ENCODE data around the gene NCKAP5L. TPM values are rescaled to one million over a fixed set of nuclear protein-coding genes. Genes with fewer than 3 reads are reported as not detected.

Gene NCKAP5L, protein sequence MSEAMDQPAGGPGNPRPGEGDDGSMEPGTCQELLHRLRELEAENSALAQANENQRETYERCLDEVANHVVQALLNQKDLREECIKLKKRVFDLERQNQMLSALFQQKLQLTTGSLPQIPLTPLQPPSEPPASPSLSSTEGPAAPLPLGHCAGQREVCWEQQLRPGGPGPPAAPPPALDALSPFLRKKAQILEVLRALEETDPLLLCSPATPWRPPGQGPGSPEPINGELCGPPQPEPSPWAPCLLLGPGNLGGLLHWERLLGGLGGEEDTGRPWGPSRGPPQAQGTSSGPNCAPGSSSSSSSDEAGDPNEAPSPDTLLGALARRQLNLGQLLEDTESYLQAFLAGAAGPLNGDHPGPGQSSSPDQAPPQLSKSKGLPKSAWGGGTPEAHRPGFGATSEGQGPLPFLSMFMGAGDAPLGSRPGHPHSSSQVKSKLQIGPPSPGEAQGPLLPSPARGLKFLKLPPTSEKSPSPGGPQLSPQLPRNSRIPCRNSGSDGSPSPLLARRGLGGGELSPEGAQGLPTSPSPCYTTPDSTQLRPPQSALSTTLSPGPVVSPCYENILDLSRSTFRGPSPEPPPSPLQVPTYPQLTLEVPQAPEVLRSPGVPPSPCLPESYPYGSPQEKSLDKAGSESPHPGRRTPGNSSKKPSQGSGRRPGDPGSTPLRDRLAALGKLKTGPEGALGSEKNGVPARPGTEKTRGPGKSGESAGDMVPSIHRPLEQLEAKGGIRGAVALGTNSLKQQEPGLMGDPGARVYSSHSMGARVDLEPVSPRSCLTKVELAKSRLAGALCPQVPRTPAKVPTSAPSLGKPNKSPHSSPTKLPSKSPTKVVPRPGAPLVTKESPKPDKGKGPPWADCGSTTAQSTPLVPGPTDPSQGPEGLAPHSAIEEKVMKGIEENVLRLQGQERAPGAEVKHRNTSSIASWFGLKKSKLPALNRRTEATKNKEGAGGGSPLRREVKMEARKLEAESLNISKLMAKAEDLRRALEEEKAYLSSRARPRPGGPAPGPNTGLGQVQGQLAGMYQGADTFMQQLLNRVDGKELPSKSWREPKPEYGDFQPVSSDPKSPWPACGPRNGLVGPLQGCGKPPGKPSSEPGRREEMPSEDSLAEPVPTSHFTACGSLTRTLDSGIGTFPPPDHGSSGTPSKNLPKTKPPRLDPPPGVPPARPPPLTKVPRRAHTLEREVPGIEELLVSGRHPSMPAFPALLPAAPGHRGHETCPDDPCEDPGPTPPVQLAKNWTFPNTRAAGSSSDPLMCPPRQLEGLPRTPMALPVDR (N-terminal part only)
- total RNA-seq: 1 to 10 TPM; 7.1 to 7.9 TPM

DNA sequence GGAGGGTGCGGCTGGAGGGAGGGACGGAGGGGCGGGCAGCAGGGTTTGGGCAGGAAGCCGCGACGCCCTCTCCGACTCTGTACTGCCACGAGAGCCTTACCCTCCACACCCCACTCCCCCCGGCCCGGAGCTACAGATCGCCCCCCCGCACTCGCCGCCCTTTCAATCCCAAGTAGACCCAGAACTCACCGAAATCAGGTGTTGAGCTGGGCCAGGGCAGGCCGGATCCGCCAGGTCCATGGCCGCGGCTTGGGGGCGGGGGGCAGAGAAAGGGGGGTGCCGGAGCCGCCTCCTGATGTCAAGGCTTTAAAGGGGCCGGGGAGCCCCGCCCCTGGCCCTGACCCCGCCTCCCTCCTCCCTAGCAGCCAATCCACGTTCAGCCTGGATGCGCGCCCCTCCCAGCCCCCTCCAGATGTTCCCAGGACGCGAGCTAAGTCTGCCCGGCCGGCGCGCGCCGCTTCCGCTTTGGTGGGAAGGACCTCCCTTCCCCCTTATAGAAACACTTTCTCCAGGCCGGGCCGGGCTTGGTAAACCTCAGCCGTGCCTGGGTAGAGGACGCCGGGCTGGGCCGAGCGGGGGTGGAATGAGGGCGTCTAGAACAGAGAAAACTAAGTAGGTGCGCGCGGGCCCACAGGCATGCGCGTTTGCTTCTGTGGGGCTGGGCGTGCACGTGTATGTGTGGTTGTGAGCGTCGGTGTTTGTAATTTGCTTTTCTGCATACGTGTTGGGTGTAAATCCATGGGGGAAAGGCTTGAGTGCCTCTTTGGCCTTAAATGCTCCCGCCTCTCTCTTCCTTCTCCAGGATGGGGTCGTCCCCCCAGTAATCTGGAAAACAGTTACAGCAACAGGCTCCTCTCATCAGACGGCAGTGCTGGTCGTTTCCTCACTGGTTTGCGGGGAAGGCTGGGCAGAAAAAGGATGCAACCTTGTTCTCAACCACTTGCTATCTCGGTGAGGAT, at the start of gene NCKAP5L:
Gene NCKAP5L (minus strand): TSS at position 281 of the 959 bp plus-strand sequence. CDS start 24,369 bp downstream, outside the sequence.

DNA sequence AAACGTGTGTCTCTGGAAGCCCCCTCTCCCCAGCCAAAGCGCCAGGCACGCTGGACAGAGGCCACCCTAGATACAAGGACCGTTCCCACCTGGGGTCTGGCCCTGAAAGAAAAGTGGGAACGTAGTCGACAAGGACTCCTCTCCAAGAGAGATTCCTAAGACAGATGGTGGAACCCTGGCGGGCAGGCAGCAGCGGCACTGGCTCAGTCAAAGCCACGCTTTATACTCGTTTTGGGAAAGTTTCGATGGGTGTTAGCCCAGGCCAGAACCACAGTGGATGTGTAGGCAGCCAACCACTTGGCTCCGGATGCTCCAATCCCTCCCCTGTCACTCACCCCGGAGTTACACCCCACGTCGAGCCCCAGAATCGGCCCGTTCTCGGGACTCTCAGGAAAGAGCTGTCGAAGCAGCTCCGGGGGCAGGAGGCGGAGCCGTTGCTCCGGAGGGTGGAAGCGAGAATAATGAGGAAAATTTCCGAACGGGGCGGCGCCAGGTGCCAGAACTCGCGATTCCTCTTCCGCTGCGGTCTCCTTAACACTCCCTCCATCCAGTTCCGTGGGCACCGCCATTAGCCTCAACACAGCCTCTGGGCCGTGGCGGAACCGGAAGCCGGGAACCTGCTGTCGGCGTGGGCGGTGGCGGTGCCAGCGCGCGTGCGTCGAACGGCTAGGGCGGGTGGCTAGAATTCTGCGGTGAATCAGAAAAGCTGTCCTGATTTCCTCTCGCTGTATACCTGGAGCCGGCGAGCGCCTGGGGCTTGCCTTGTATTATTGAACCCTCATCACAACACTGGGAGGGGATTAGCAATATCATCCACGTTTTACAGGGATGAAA, 14.5 kb upstream of the NCKAP5L start, which contains the start of gene BCDIN3D:
Gene BCDIN3D (minus strand): TSS at position 588 of the 834 bp plus-strand sequence. CDS start 19 bp downstream, at position 569.

Other genes starting within 250 kb of the NCKAP5L start
- under 1 TPM; 0.13 to 0.19 TPM for gene FAM186B, start 222.8 kb downstream of the NCKAP5L start, total RNA-seq
- 10 to 100 TPM; 11.3 to 13.0 TPM for gene PRPF40B, start 204.9 kb downstream of the NCKAP5L start, total RNA-seq
- 10 to 100 TPM; 38.0 to 40.8 TPM for gene FMNL3, start 121.0 kb downstream of the NCKAP5L start, total RNA-seq
- gene TMBIM6, start 86.9 kb downstream of the NCKAP5L start, total RNA-seq: 100 to 1,000 TPM; 400 to 401 TPM
- 1 to 10 TPM; 7.4 to 8.8 TPM for gene BCDIN3D, start 14.7 kb upstream of the NCKAP5L start, total RNA-seq
- gene FAIM2, start 75.5 kb upstream of the NCKAP5L start, total RNA-seq: under 1 TPM in 1 of 2 experiments, not detected in 1; 0.05 TPM
- not detected for gene AQP2, start 122.3 kb upstream of the NCKAP5L start, total RNA-seq
- not detected for gene AQP5, start 133.5 kb upstream of the NCKAP5L start, total RNA-seq
- gene AQP6, start 144.5 kb upstream of the NCKAP5L start, total RNA-seq: not detected
- gene RACGAP1, start 197.1 kb upstream of the NCKAP5L start, total RNA-seq: 100 to 1,000 TPM; 129 to 130 TPM
- gene ASIC1, start 229.2 kb upstream of the NCKAP5L start, total RNA-seq: 1 to 10 TPM; 3.1 to 4.1 TPM

Data from activated naive CD4-positive, alpha-beta T cell treated with anti-CD3 and anti-CD28 coated beads, Interleukin-2, amount 10 ng/mL, durations not matched to agents 5 hours and 36 hours (primary cell).